C4-2B (cell line): ENCODE results near the gene SFTPD.

Source experiments
- CTCF ChIP-seq: fragments of 450-650 bp; conservative IDR thresholded peaks from 2 replicates; pipeline ENCODE4 v1.5.1; 2017; ENCODE audit warnings: mild to moderate bottlenecking
- ZFX ChIP-seq: fragments of 450-650 bp; IDR thresholded peaks from 2 replicates; pipeline ENCODE4 v1.6.1; 2017

- TF ChIP-seq CTCF (peak; percentile 95), ZFX (no peak)
Observed at GRCh38 chr10:79929409-79929904, 19.4 kb downstream of the SFTPD start.
